Upper lobe of left lung (tissue), 6 donors: ENCODE data around the gene MYRF. TPM values are rescaled to one million over a fixed set of nuclear protein-coding genes. Genes with fewer than 3 reads are reported as not detected.

Experiments
- ATAC-seq, 2 donors: fragments of 200-7000 bp; cut with Tn5 transposase; one replicate each; pipeline ENCODE4 v1.9.1; 2022; ENCODE audit warnings: mild to moderate bottlenecking in 2 of 2, moderate library complexity in 2 of 2; ENCODE audit not compliant: low FRiP score in 2 of 2
- DNase-seq, 2 donors: peaks; one replicate each; pipeline ENCODE4 v3.0.0-alpha.2; 2019 to 2020
- H3K27ac ChIP-seq, 4 donors: fragments of 200-600 bp; sonication (generic); one replicate each; pipeline ENCODE4 v1.5.1; 2016 to 2019
- H3K27me3 ChIP-seq, 4 donors: fragments of 200-600 bp; sonication (generic); one replicate each; pipeline ENCODE4 v1.5.1; 2017 to 2019
- H3K36me3 ChIP-seq, 4 donors: fragments of 200-600 bp; sonication (generic); one replicate each; pipeline ENCODE4 v1.5.1; 2016 to 2019
- H3K4me1 ChIP-seq, 4 donors: fragments of 200-600 bp; sonication (generic); one replicate each; pipeline ENCODE4 v1.5.1; 2018 to 2019
- H3K4me3 ChIP-seq, 4 donors: fragments of 200-600 bp; sonication (generic); one replicate each; pipeline ENCODE4 v1.5.1; 2017 to 2019; ENCODE audit warnings: mild to moderate bottlenecking in 2 of 4, moderate library complexity in 1 of 4
- H3K9me3 ChIP-seq, 4 donors: fragments of 200-600 bp; sonication (generic); one replicate each; pipeline ENCODE4 v1.5.1; 2018 to 2019
- CTCF ChIP-seq, 6 experiments: fragments of 450-650 bp in 4 of 6; fragments of 200-600 bp in 2 of 6; sonication (generic) in 2 of 6; IDR thresholded peaks; one replicate each; pipeline ENCODE4 v1.5.1; 2016 to 2019; ENCODE audit warnings: antibody characterized with exemption in 6 of 6
- EP300 ChIP-seq, 4 donors: sonication (generic); formaldehyde crosslinking; IDR thresholded peaks; one replicate each; pipeline ENCODE4 v1.5.1; 2017; ENCODE audit warnings: antibody characterized with exemption in 4 of 4, control low read depth in 2 of 4
- POLR2A ChIP-seq, 4 donors: fragments of 450-650 bp; IDR thresholded peaks; one replicate each; pipeline ENCODE4 v1.5.1; 2016 to 2017; ENCODE audit warnings: antibody characterized with exemption in 4 of 4, mild to moderate bottlenecking in 2 of 4
- POLR2AphosphoS5 ChIP-seq, 2 donors: sonication (generic); formaldehyde crosslinking; IDR thresholded peaks; one replicate each; pipeline ENCODE4 v1.5.1; 2017; ENCODE audit warnings: antibody characterized with exemption in 2 of 2
- WGBS, 2 donors: methylation state at CpG; one replicate each; pipeline ENCODE4 v1.1.5; 2017 to 2018; 5-methylcytosine and 5-hydroxymethylcytosine counted together
- total RNA-seq, 6 donors: library from RNA; depleted of rRNA in 4 of 6; stranded (reverse); fragments of >200 nt in 4 of 6; gene quantifications; one replicate each; pipeline versions ENCODE4 v1.1.0 to v1.2.1, GENCODE V29; 2016 to 2021
- donor health status: DM: no; HTN: no; CAD: no; lungs with moderate emphysema.
- donor health status: DM: no; HTN: yes; CAD: no; lungs with severe emphysema.

The MYRF gene
- total RNA-seq, 6 donors from 2014 or later = 32.5 to 147 (median 50.7) TPM

GRCh38 chr11:61714316-61714715 is 38.1 kb upstream of the MYRF start:
- WGBS, 2 donors = 61 to 70% methylated on average over 5 to 6 of the region's 6 CpGs
- Histone ChIP-seq H3K27ac (no peak overlapping the region), H3K4me1 (peaks cover 0 to 16% (median 11%) of the 10 kb centered on the region in 4 donors), H3K9me3 (no peaks in the 10 kb centered on the region), H3K4me3 (no peak overlapping the region), H3K27me3 (no peaks in the 10 kb centered on the region), H3K36me3 (no peaks in the 10 kb centered on the region)
- TF ChIP-seq EP300 (IDR thresholded peaks at IDR 0.05) (no peak), CTCF (IDR thresholded peaks at IDR 0.05) (no peak), POLR2AphosphoS5 (IDR thresholded peaks at IDR 0.05) (no peak), POLR2A (IDR thresholded peaks at IDR 0.05) (no peak)
- no peak for ATAC-seq
- DNase-seq = no peak

- H3K27ac ChIP-seq = no peak overlapping the region
These were observed 37.5 kb upstream of the MYRF start for GRCh38 chr11:61714916-61715315.

GRCh38 chr11:61715867-61716266 is 36.6 kb upstream of the MYRF start:
- Histone ChIP-seq H3K9me3 (no peaks in the 10 kb centered on the region), H3K4me1 (peaks cover 0 to 16% (median 11%) of the 10 kb centered on the region in 4 donors), H3K4me3 (no peak overlapping the region), H3K36me3 (peaks cover 0 to 4% (median 0%) of the 10 kb centered on the region in 4 donors), H3K27me3 (no peaks in the 10 kb centered on the region), H3K27ac (no peak overlapping the region)
- 72 to 79% methylated on average over 4 of the region's 4 CpGs for WGBS, 2 donors
- no peak for TF ChIP-seq CTCF (IDR thresholded peaks at IDR 0.05)
- DNase-seq (no peak), ATAC-seq (peak in 1 of 2 donors; percentile 49)

More at GRCh38 chr11:61714916-61715315, 37.5 kb upstream of the MYRF start:
- Histone ChIP-seq H3K4me3 (no peak overlapping the region), H3K27me3 (no peaks in the 10 kb centered on the region), H3K36me3 (no peaks in the 10 kb centered on the region), H3K4me1 (peaks cover 0 to 16% (median 11%) of the 10 kb centered on the region in 4 donors), H3K9me3 (no peaks in the 10 kb centered on the region)
- no peak for ATAC-seq
- no peak for TF ChIP-seq POLR2AphosphoS5 (IDR thresholded peaks at IDR 0.05)
- TF ChIP-seq CTCF (IDR thresholded peaks at IDR 0.05) = no peak
- no peak for TF ChIP-seq POLR2A (IDR thresholded peaks at IDR 0.05)
- no peak for TF ChIP-seq EP300 (IDR thresholded peaks at IDR 0.05)
- no peak for DNase-seq
- 89 to 91% methylated on average over 3 to 5 of the region's 5 CpGs for WGBS, 2 donors

- TF ChIP-seq POLR2AphosphoS5 (IDR thresholded peaks at IDR 0.05) (no peak), CTCF (IDR thresholded peaks at IDR 0.05) (no peak), EP300 (IDR thresholded peaks at IDR 0.05) (no peak), POLR2A (IDR thresholded peaks at IDR 0.05) (no peak)
- Histone ChIP-seq H3K9me3 (no peaks in the 10 kb centered on the region), H3K27me3 (no peaks in the 10 kb centered on the region), H3K36me3 (peaks cover 0 to 9% (median 0%) of the 10 kb centered on the region in 4 donors), H3K27ac (peak overlapping the region in 1 of 4 donors; percentile 20), H3K4me1 (peaks cover 0 to 16% (median 11%) of the 10 kb centered on the region in 4 donors), H3K4me3 (no peak overlapping the region)
- WGBS, 2 donors = 81 to 87% methylated on average over 8 to 10 of the region's 13 CpGs
- ATAC-seq (no peak), DNase-seq (peak in 1 of 2 donors; percentile 58)
These were observed 35.8 kb upstream of the MYRF start for GRCh38 chr11:61716478-61717285.
